CD4-positive, alpha-beta T cell treated with Interleukin-15 for 4 hours (primary cell): ENCODE measurements around the gene MAML3.

Source experiments
- DNase-seq: peaks from one replicate; pipeline ENCODE4 v3.0.0-alpha.2; 2020; ENCODE audit warnings: low spot score

MAML3 gene

DNA sequence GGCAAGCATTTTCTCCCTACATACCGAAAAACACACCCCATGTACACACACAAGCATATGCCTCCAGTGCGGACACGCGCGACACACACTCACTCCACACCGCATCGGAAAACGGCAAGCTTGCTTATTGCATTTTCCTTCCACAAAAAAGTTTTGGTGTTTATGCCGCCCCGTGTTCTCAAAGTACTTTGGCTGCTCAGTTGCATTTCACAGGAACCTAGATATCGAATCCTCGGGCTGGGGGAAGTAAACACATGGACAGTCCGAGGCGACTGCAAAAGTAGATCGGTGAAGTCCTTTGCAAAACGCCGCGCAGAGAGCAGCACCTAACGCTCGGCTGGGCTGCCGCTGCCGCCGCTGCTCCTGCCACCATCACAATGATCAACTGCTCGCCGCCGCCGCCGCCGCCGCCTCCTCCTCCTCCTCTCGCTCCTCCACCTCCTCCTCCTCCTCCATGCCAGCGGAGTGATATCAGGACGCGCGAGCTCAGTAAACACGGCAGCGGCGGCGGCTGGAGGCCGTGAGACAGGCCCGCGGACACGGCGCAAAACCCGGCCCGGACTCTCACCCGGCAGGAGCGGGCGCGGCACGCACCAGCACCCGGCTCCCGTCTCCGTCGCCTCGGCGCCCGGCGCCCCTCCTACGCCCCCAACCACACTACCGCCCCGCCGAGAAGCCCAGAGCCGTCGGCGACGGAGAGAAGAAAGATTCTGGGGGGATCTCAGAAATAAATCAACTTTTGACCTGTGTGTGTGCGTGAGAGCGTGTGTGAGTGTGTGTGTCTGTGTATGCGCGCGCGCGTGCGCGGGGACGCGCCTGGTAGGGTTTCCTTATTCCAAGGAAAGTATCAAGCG, at the start of gene MAML3:
MAML3 (minus strand) TSS at position 467 of the 854 bp plus-strand sequence. CDS start 857 bp downstream, outside the sequence.
- DNase-seq, result peak; percentile 84

DNA sequence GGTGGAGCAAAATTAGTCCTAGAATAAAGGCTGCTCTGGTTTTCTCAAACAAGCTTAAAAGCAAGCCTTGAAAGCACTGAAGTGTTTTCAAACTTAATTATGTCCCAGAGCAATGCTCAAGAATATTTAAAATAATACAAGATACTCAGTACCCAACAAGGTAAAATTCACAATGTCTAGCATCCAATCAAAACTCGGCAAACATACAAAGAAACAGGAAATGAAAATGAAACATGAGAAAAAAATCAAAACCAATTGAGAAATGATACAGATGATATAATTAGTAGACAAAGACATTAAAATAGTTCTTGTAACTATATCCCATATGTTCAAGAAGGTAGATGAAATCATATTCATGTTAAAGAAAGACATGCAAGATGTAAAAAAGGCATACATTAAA, 45.0 kb upstream of the MAML3 start:
- no peak for DNase-seq

DNA sequence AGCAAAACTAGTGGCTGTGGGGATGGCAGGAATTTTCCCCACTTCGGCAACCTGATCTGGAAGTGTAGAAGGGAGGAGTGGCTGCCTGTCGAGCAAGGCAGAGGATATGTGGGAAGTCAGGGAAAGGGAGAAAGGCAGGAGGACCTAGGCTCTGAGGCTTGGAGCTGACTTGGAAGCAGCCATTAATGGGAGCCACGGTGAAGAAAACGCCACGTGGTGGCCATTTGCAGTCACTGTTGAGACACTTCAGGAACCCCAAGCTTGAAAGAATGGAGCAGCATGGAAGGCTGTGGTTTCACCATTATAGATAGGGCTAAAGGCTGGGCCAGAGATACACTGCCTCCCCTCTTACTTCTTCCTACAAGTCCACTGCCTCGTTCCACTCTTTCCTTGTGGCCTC, 41.8 kb upstream of the MAML3 start:
- DNase-seq, result no peak

DNA sequence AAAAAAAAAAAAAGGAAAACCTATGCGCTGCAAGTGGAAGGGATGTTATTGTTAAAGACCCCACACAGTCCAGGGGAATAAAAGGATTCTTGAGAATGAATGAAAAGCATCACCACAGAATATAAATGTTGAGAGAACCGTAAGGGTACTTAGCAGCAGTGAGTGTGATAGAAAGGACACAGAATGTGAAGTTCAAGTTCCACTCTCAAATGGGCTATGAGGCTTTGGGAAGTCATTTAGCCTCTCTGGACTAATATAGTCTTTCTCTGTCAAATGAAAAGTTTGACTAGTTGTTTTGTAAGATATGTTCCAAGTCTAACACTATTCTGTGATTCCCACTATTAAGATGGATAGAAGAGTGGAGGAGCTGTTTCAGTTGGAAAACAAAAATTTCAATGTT, 35.8 kb upstream of the MAML3 start:
- DNase-seq, result no peak

DNA sequence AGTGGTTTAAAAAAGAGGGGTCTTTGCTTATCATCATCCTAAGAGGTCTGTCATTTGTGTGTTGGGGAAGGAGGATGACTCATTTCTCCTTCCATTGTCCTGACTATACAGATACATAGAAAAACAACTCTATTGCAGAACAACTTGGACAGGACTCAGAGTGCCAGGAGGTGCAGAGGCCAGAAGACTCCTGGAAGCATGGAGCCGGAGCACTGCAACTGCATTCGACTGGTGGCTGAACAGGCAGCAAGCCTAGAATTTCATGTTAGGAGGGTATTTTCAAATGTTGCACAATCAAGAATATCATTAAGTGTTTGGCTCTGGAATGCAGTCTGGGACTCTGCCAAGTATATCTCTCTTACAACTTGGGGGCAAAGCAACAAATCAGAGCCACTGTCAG, 35.0 kb upstream of the MAML3 start:
- DNase-seq, result no peak

DNA sequence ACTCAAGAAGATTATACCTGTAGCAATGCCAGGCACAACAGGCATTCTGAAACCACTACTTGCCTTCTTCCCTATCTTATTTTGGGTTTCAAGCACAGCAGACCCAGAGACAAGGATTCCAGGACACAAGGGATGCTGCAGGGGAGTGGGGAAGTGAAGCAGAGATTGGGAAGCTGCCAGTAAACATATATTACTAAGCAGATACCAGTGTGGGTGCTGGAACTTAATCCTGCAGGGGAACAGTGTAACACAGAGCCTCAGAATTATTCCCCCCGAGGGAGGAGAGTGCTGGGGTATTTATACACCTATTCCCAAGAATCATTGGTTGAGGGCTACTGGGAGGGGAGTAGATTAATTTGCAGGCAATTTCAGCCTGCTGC, 33.3 kb upstream of the MAML3 start:
- DNase-seq, result no peak

DNA sequence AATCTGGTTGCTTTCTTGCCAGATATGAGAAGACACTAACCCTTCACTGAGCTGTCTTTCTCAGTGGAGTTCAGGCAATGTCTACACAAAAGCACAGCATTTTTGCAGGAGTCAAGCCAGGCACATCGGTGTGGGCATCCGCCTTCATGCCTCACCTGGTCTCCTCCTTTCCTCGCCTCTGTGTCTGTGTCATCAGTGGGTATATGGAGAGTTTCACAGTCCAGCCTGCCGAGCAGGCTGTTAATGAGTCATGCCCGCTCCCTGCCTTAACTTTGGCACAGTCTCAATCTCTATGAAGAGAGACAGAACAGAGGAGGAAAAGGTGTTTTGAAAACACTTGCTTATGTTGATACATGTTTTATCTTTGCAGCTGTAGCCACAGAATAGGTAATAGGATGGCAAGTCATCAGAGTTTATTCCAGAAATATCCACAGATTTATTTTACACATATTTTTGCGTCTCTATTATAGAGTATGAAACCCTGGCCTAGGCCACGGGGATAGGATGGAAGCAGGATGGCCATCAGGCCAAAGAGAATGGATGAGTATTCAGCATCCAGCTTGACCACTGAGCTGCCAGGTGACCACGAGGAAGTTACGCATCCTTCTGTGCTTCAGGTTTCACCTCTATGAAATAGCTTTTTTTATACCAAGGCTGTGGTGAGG, 32.8 kb upstream of the MAML3 start:
- DNase-seq, result no peak

DNA sequence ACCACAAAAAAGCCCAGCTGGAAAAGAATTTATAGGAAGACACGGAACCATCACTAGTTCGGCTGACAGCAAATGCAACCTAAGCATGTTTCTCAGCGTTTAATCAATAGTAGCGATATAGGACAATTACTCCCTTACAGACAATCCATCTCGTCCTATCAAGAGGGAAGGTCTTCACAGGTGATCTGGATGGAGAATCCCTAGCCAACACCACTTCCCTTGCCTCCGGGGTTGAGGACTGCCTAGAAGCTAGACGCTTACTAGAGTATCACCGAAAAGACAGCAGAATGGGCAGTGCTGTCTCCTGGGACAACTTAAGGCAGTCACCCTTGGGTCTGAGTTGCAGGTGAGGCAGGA, 32.1 kb upstream of the MAML3 start:
- DNase-seq, result no peak

DNA sequence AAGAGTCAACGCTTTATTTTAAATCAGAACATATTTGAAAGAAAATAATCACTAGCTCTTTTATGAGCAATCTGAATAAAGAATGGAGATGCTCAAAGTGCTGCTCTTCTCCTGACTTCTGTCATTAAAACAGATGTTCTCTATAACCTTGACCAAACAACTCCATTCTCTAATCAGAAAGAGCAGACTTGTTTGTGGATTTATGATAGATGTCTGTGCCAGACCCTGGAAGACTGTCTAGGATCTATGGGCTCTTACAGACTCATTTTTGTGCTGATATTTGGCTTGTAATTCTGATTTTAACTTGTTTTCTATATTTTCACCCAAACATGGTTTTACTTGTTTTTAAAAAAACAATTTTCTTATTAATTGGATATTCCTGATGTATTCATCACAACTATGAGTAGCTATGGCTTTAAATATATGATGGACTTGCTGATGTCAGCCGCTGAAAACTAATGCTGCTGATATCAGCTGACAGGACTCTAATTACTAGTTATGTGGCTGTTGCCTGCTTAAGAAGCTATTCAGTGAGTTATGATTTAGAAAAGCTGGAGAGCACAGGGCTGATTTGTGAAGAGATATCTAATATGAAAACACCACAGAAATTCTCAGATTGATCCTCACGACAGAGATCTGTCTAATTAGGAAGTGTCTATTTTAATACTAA, 31.6 kb upstream of the MAML3 start:
- DNase-seq, result no peak

DNA sequence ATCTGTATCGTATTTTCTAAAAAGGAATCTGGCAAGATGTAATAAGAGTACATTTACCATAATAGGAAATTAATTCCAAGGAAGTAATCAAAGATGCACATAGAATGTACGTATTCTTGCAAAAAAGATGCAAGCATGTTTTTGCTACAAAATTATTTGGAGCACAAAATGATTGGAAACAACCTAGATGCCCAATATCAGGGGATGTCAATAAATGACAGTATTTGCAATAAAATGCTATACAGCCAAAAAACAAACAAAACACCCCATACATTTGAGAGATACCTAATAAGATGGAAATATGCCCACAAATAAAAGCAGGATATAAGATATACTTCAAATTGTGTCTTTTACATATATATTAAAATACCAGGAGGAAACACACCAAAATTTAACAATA, 29.3 kb upstream of the MAML3 start:
- no peak for DNase-seq

DNA sequence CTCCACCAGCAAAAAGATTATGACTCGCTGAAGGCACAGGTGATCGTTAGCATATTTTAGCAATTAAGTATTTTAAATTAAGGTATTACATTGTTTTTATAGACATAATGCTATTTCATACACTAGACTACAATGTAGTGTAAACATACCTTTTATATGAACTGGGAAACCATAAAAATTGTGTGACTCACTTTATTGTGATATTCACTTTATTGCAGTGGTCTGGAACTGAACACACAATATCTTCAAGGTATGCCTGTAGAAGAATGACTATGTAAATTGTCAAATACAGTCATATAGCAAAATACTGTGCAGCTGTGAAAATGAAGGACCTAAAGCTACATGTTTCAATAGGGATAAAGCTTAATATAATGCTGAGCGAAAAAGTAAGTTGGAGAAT, 26.6 kb upstream of the MAML3 start:
- DNase-seq, result no peak

DNA sequence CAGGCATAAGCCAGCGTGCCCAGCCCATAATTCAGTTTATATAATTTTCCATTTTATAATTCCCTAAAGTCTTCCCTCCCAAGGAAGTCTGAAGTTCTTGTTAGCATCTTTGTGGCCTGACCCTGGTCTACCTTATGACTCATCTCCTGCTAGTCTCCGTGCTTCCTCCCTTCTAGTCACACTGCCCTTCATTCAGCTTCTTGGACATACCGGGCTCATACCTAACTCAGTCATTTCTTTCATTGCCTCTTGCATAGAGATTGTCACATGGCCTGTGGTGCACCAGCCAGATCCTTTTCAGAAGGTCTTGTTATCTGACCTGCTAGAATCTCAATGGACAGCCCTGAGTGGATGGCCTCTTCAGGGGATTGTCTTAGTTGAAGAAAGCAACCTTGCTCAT, 22.8 kb upstream of the MAML3 start:
- DNase-seq, result no peak

DNA sequence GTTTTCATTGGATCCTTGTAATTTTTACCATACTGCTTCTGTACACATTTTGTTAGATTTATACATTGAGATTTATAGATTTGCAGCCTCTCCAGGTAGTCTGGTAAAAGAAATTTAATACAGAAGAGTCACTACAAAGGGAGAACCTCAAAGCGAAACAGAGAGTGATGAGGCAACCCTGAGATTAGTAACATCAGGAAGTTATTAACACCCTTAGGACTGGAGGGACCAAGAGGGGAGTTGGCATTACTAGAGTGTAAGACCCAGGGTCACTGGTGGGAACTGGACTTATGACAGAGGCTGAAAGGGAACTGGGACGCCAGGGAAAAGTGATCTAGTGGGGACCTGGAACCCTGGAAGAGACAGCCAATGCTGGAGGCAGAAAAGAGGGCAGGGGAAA, 20.6 kb upstream of the MAML3 start:
- no peak for DNase-seq

DNA sequence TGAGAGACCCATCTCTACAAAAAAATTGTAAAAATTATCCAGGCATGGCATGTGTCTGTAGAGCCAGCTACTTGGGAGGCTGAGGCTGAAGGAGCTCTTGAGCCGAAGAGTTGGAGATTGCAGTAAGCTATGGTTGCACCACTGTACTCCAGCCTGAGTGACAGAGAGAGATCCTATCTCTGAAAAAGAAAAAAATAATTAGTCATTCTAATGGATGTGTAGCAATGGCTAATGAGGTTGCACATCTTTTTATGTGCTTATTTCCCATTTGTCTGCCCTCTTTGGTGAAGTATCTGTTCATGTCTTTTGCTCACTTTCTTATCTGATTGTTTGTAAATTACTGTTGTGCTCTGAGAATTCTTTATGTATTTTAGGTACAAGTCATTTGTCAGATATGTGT, 19.0 kb upstream of the MAML3 start:
- DNase-seq, result no peak

DNA sequence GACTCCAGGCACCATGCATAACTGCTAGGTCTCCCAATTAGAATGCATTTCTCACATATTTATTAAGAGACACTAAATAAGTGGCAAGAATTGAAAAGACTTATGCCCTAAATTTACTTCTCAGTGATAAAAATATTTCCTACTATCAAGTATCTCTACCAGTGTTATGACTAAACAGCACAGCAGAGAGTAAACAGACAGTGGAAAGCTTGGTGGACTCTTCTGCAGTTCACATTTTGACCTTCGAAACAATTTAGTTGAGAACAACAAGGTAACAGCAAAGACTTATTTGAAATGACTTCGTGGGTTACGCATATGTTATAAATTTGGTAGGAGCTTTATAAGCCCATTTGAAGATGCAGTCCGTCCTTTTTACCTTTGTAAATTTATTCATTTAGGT, 16.3 kb upstream of the MAML3 start:
- no peak for DNase-seq

DNA sequence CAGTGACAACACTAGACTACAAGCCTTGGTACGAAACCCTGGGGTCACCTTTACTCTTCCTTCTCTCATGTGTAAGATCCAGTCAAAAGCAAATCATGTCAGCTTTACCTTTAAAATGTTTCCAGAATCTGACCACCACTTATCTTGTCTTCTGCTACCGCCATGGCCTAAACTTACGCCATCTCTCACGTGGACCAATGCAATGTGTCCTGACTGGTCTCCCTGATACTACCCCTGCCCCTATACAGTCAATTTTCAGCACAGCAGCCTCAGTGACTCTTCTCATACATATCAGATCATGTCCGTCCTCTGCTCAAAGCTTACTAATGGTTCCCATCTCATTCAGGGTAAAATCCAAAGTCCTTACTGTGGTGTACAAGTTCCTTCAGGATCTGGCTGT, 15.0 kb upstream of the MAML3 start:
- no peak for DNase-seq

DNA sequence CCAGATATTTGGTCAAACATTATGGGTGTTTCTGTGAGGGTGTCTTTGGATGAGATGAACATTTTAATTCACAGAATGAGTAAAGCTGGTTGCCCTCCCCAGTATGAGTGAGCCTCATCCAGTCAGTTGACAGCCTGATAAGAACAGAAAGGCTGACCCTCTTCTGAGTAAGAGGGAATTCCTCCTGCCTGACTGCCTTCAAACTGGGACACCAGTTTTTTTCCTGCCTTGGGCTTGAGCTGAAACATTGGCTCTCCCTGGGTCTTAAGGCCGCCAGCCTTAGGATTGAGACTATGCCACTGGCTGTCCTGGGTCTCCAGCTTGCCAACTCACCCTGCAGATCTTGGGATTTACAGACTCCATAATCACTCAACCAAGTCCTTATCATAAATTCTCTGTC, 14.5 kb upstream of the MAML3 start:
- DNase-seq, result no peak

DNA sequence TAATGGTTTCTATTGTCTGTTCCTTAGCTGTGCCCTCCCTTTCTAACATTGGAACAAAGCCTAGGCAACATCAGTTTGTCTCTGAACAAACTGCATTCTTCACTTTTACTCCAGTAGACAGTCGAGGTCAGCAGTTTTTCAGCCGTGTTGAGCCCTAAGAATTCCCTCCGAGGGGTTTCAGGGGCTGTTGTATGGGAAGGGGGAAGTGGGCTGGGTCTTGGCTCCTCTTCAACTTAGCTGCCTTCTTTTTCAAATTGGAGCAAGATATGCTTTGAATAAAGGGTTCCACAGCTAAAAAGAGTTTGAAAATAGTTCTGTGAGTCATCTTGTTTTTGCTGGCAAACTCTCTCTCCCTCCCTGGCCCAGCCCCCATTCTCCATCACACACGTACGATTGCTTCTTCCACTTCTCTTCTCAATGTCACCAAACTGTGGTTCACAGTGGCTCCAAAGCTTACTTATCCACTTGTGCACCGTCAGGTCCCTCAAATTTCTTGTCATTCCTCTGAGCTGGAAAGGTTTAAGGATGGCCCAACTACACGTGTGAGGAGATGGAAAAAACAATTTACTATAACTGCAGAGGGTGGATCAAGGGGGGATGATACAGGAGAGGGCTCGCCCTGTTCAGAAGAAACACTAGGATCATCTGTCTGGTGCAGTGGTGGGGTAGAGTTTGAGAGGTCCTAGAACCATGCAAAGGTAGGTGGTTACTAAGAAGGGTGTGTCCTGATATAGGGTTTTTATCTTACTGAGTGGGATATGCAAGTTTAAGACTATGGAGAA, 9.2 kb upstream of the MAML3 start:
- no peak for DNase-seq

DNA sequence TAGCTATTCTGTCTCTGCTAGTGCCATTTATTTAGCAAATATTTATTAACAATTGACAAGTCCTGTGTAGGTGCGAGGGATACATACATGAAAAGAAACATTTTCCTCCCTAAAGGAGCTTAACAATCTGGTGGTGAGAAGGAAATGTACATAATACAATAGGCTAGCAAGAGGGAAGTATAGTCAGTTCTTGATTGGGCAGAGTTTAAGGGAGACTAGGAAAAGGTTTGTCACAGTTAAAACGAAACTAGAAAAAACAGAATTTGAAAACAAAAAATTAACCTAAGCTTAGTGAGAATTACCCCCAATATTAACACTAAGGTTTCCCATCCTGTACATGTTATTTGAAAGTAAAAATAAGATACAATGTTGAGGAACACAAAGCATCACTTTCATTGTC, 8.6 kb upstream of the MAML3 start:
- DNase-seq, result no peak

DNA sequence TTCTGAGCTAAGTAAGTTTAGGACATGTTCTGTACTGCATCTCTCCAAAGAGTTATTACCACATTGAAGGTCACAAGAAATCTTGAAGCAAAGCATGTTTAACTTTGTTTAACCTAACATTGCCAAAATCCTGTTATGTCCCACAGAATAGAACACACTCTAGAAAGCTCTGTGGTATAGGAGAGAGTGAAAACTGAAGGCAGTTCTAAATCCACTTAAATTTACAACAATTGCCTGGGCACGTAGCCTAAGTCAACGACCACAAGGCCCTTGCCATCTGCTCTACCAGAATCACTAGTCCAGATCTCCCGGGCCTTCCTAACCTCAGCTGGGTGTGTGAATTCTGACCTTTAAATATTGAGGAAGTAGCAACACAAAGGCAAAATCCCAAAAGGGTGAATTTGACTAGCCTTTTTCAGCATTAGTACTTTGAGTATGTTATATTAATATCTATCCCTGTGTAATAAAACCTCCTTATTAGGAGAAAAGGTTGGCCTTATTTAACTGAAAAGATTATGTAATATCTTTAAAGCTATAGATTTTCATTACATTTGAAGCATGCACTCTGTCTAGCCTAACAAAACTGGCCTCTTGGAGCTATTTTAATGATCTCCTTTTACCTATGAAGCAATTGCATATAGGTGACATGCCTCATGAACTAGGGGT, 4.5 kb upstream of the MAML3 start:
- no peak for DNase-seq

DNA sequence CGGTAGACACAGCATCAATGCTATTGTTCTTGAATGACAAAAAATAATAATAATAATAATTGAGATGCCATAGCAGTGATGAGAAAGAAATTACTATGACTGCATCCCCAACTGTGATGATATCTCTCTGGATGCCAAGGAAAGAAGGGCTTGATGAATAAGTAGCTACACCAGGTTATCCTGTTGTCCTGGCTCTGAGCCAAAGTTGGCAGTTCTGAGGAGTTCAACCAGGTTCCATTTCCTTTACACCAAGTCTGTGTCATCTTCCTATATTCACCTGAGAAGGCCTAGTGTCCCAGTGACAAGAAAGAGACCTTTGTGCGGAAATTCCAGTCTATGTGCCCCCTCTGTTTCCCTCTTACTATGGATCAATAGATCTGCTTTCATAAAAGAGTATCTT, 3.4 kb upstream of the MAML3 start:
- no peak for DNase-seq
